ENCODE results near the gene GABPB1. TPM values are rescaled to one million over a fixed set of nuclear protein-coding genes. Genes with fewer than 3 reads are reported as not detected.
"Not testable (repeated sequence)": the region's sequence is repeated elsewhere in the genome, so short reads cannot be mapped to it uniquely, and the experiment has no call there.

Gene GABPB1
- 1 to 10 TPM; 4.9 to 6.7 TPM for total RNA-seq

DNA sequence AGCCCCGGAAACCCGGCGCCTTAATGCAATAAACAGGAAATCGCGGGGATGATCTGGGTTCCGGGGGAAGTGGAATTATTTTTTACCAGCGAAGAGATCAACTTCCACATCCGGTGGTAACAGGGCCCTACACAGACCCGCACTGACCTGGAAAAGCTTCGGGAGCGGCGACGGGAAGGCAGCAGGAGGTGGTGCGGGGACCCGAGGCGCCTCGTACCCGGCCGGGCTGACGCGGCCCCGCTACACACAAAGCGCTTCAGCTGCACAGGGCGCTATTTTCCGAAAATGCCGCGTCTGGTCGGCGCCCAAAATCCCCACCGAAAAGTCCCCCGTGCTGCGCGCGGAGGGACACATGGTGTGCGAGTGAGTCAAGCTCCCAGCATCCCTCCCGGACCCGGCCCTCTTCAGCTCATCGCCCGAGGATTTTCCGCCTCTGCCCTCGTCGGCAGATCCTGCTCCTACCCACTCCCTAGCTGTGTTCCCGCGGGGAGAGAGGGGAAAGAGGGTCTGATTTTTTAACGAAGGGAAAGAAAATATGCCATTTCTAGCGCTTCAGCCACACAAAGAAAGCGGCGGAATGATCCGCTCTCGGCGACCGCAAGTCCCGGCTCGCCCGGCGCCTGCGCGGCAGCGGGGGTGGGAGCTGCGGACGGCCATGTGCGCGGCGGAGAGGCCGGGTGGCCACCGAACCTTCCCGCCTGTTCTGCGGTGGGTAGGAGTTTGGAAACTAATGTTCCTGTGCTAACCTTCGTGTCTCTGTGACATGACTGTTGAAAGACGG is at the start of gene GABPB1:
Gene GABPB1 (minus strand): TSS at position 361 of the 781 bp plus-strand sequence. CDS start 45,400 bp downstream, outside the sequence.
- WGBS, 2 donors = 0 to 1% methylated on average over 43 to 70 of the region's 70 CpGs
- Histone ChIP-seq H3K4me3 (peak within 1 kb of the TSS; percentile 89 to 94), H3K9me3 (no peaks in the 10 kb centered on the region), H3K27me3 (no peaks in the 10 kb centered on the region), H3K4me1 (peaks cover 46% of the 10 kb centered on the region), H3K27ac (peak within 1 kb of the TSS; percentile 92 to 98 (median 94)), H3K36me3 (replicated peaks in 1 of 2; ENCODE audit: insufficient read depth in 1 of 2, low read depth in 2 of 2) (no peaks in the 10 kb centered on the region)
- ATAC-seq (peak; percentile 85), DNase-seq (peak; percentile 82 to 88 (median 86))
- TF ChIP-seq, protein P1, sequence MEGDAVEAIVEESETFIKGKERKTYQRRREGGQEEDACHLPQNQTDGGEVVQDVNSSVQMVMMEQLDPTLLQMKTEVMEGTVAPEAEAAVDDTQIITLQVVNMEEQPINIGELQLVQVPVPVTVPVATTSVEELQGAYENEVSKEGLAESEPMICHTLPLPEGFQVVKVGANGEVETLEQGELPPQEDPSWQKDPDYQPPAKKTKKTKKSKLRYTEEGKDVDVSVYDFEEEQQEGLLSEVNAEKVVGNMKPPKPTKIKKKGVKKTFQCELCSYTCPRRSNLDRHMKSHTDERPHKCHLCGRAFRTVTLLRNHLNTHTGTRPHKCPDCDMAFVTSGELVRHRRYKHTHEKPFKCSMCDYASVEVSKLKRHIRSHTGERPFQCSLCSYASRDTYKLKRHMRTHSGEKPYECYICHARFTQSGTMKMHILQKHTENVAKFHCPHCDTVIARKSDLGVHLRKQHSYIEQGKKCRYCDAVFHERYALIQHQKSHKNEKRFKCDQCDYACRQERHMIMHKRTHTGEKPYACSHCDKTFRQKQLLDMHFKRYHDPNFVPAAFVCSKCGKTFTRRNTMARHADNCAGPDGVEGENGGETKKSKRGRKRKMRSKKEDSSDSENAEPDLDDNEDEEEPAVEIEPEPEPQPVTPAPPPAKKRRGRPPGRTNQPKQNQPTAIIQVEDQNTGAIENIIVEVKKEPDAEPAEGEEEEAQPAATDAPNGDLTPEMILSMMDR (IDR thresholded peaks at IDR 0.05) = no peak
- TF ChIP-seq POLR2A (IDR thresholded peaks at IDR 0.05) = peak; percentile 60 to 89 (median 78)
- intact Hi-C loops (cut with DNase I) = no loop called here

DNA sequence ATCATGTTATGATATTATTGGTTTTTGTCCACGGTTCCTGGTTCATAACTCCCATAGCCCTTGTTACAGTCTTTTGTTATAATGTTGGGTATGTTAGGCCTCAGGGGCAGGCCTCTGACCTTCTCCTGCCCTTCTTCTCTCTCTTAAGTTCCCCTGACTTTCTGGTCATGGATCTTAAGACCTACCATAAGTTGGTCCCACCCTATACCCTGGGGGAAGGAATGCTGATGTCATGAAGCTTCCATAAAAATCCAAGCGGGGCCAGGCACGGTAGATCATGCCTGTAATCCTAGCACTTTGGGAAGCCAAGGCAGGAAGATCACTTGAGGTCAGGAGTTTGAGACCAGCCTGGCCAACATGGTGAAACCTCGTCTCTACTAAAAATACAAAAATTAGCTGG is 36.6 kb upstream of the GABPB1 start:
- H3K27me3 ChIP-seq; H3K36me3 ChIP-seq (replicated peaks in 1 of 2; ENCODE audit: insufficient read depth in 1 of 2, low read depth in 2 of 2); DNase-seq; ATAC-seq; H3K27ac ChIP-seq; H3K4me3 ChIP-seq; H3K4me1 ChIP-seq; intact Hi-C loops (cut with DNase I); H3K9me3 ChIP-seq: not testable (repeated sequence)
- 84 to 90% methylated on average over 4 of the region's 4 CpGs for WGBS, 2 donors

DNA sequence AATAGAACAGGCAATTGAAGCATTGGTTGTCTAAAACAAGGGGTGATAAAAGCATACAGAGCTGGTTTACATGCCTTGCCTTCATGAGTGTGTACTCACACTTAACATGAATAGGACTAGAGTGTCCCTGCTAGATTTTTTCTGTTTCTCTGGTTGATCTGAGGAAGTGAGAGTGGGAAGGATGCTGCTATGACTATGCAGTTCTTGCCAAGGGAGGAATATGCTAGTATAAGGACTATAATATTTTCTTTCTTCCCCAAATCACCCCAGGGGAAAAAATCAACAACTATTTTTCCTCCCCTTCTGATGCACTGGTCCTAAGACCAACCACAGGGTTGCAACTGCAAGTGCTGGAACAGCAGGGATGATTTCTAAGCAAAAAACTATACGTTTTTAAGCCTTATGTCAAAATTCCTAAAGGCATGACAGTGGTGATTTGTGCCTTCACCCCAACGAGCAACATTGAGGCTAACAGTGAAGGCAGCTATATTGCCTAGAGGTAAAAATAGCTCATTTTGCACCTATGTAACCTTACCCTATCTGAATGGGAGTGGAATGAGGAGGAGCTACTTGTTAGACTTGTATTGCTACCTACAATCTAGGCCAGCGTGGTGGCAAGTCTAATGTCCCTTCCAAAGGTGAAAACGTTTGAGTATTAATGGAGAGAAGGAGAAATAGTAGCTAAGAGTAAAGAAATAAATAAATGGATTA is 35.7 kb upstream of the GABPB1 start:
- intact Hi-C loops (cut with DNase I) = no loop called here
- no peaks in the 10 kb centered on the region for H3K4me1 ChIP-seq
- ATAC-seq (no peak), DNase-seq (no peak)
- no peaks in the 10 kb centered on the region for H3K9me3 ChIP-seq
- H3K36me3 ChIP-seq (replicated peaks in 1 of 2; ENCODE audit: insufficient read depth in 1 of 2, low read depth in 2 of 2) = no peaks in the 10 kb centered on the region
- H3K27me3 ChIP-seq = no peaks in the 10 kb centered on the region
- WGBS, 2 donors = 36 to 47% methylated on average over 4 of the region's 4 CpGs
- no peak overlapping the region for H3K4me3 ChIP-seq
- H3K27ac ChIP-seq = no peak overlapping the region
- TF ChIP-seq POLR2A (IDR thresholded peaks at IDR 0.05) = no peak
- TF ChIP-seq, protein P1 (IDR thresholded peaks at IDR 0.05) = no peak

DNA sequence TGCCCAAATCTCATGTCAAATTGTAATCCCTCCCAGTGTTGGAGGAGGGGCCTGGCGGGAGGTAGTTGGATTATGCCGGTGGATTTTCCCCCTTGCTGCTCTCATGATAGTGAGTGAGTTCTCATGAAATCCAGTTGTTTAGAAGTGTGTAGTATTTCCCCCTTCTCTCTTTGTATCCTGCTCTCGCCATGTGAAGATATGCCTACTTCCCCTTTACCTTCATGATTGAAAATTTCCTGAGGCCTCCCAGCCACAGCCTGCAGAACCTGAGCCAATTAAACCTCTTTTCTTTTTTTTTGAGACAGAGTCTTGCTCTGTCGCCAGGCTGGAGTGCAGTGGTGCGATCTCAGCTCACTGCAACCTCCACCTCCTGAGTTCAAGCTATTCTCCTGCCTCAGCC is 27.4 kb upstream of the GABPB1 start:
- intact Hi-C loops (cut with DNase I); H3K4me3 ChIP-seq; H3K27me3 ChIP-seq; ATAC-seq; H3K9me3 ChIP-seq; DNase-seq; H3K4me1 ChIP-seq; H3K27ac ChIP-seq; H3K36me3 ChIP-seq (replicated peaks in 1 of 2; ENCODE audit: insufficient read depth in 1 of 2, low read depth in 2 of 2): not testable (repeated sequence)
- 66 to 81% methylated on average over 5 of the region's 5 CpGs for WGBS, 2 donors

DNA sequence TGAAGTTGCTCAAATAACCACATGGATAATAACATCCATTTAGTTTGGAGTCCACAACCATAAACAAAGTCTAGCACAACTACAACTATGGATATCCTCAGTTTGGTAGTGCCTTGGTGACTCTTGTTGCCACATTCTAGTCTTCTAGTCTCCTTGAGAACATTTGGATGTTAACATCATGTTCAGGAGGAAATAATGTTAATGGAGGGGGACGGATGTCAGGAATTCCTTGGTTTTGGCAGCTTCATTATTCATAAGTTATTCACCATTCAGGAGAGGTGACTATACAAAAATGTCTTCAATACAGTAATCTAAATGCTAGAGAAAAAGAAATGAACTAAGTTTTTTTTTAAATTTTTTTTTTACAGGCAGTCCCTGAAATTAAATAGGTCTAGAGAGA is 26.4 kb upstream of the GABPB1 start:
- no peaks in the 10 kb centered on the region for H3K4me1 ChIP-seq
- intact Hi-C loops (cut with DNase I) = no loop called here
- H3K27ac ChIP-seq = no peak overlapping the region
- no peaks in the 10 kb centered on the region for H3K9me3 ChIP-seq
- no peaks in the 10 kb centered on the region for H3K36me3 ChIP-seq (replicated peaks in 1 of 2; ENCODE audit: insufficient read depth in 1 of 2, low read depth in 2 of 2)
- DNase-seq = no peak
- WGBS, 2 donors = 21 to 37% methylated on average over 1 of the region's 1 CpG
- H3K4me3 ChIP-seq = no peak overlapping the region
- TF ChIP-seq, protein P1 (IDR thresholded peaks at IDR 0.05) = no peak
- no peak for TF ChIP-seq POLR2A (IDR thresholded peaks at IDR 0.05)
- H3K27me3 ChIP-seq = no peaks in the 10 kb centered on the region
- ATAC-seq = no peak

Measured in body of pancreas (tissue), 4 donors.